ENCODE measurements around the gene DQX1. TPM values are rescaled to one million over a fixed set of nuclear protein-coding genes. Genes with fewer than 3 reads are reported as not detected.

DQX1 gene
- total RNA-seq, 6 experiments from 2014 or later, result 0.14 to 0.40 TPM; not detected in 4

DNA sequence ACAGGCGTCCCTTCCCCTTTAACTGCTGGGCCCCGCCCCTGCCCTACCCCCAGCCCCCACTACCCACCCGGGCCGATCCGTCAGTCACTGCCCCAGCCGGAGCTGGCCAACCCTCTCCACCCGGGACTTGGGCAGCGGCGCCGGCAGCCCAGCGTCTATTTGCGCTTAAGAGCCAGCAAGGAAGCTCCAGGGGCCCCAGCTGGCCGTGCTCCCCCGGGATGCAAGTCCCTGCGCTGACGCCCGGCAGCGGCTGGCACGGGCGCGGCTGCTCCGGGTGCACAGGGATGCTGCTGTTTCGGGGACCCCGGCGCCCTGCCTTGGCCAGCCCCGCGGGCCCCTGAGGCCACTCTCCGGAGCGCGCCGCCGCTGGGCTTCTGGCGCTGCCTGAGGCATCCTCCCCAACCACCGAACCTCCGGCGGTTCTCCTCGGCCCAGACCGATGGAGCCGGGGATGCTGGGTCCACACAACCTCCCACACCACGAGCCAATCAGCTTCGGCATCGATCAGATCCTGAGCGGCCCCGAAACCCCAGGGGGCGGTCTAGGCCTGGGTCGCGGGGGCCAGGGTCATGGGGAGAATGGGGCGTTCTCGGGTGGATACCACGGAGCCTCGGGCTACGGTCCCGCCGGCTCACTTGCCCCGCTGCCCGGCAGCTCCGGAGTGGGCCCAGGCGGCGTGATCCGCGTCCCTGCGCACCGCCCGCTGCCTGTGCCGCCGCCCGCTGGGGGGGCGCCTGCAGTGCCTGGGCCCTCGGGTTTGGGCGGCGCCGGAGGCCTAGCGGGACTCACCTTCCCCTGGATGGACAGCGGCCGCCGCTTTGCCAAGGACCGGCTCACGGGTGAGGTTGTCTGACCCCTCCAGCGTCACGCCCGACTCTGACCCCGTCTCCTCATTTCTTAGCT lies 11.4 kb downstream of the DQX1 start, which contains the start of gene TLX2:
TLX2 (plus strand) TSS at position 83 of the 903 bp plus-strand sequence; CDS start at position 440, 357 bp downstream.
- TF ChIP-seq, protein P1, sequence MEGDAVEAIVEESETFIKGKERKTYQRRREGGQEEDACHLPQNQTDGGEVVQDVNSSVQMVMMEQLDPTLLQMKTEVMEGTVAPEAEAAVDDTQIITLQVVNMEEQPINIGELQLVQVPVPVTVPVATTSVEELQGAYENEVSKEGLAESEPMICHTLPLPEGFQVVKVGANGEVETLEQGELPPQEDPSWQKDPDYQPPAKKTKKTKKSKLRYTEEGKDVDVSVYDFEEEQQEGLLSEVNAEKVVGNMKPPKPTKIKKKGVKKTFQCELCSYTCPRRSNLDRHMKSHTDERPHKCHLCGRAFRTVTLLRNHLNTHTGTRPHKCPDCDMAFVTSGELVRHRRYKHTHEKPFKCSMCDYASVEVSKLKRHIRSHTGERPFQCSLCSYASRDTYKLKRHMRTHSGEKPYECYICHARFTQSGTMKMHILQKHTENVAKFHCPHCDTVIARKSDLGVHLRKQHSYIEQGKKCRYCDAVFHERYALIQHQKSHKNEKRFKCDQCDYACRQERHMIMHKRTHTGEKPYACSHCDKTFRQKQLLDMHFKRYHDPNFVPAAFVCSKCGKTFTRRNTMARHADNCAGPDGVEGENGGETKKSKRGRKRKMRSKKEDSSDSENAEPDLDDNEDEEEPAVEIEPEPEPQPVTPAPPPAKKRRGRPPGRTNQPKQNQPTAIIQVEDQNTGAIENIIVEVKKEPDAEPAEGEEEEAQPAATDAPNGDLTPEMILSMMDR (IDR thresholded peaks at IDR 0.05), result no peak
- Mint-ChIP-seq H3K4me3 (peak within 1 kb of the TSS; percentile 38; the same call in 1 of the 2 replicates), H3K27me3 (ENCODE audit: insufficient read depth) (peaks cover 46% of the 10 kb centered on the region)

DNA sequence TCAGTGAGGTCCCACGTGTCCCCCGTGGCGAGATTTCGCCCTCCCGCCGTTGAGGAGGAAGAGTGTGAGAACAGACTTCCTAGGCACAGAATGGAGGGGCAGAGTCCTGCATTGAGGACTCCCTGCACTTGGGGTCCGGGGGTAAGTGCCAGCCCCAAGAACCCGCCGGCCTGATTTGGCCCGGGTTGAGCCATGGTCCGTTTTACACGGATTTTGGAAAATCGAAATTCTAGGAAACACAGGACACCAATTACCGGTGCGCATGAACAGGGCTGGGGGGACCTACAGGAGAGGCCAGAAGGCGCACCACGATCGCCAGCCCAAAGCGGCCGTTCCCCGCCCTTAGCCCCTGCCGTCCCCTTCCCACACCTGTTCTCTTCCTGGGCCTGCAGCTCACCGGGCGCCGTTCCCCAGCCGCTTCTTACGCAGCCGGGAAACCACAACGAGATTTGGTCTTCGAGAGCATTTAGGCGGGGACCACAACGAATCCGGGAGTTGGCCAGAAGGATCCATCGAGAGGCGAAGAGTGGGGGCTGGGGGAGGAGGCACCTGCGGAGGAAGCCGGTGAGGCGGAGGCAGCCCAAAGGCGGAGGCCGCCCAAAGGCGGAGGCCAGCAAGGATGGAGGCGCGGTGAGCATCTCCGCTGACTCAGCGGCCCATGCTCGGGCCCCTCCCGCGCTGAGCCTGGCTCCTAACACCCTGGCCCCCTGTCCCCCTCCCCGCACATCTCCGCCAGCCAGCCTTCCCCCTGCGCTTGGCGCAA lies 12.2 kb downstream of the DQX1 start:
- DNase-seq, result no peak
- H3K9me3 Mint-ChIP-seq, result no peaks in the 10 kb centered on the region
- H3K36me3 Mint-ChIP-seq (ENCODE audit: low read depth), result peaks cover 5% of the 10 kb centered on the region; the same call in 1 of the 2 replicates
- peak overlapping the region; percentile 38; the same call in 1 of the 2 replicates for H3K4me3 Mint-ChIP-seq
- TF ChIP-seq, protein P1 (IDR thresholded peaks at IDR 0.05), result no peak
- peaks cover 17% of the 10 kb centered on the region for H3K4me1 Mint-ChIP-seq (ENCODE audit: low read depth)
- H3K27me3 Mint-ChIP-seq (ENCODE audit: insufficient read depth), result peaks cover 42% of the 10 kb centered on the region
- H3K27ac Mint-ChIP-seq, result no peak overlapping the region

More for the DNA sequence above, 11.4 kb downstream of the DQX1 start, which contains the start of gene TLX2:
- Mint-ChIP-seq H3K27ac (no peak within 1 kb of the TSS), H3K36me3 (ENCODE audit: low read depth) (peaks cover 5% of the 10 kb centered on the region; the same call in 1 of the 2 replicates), H3K9me3 (no peaks in the 10 kb centered on the region), H3K4me1 (ENCODE audit: low read depth) (peaks cover 15% of the 10 kb centered on the region)
- DNase-seq, result no peak

DNA sequence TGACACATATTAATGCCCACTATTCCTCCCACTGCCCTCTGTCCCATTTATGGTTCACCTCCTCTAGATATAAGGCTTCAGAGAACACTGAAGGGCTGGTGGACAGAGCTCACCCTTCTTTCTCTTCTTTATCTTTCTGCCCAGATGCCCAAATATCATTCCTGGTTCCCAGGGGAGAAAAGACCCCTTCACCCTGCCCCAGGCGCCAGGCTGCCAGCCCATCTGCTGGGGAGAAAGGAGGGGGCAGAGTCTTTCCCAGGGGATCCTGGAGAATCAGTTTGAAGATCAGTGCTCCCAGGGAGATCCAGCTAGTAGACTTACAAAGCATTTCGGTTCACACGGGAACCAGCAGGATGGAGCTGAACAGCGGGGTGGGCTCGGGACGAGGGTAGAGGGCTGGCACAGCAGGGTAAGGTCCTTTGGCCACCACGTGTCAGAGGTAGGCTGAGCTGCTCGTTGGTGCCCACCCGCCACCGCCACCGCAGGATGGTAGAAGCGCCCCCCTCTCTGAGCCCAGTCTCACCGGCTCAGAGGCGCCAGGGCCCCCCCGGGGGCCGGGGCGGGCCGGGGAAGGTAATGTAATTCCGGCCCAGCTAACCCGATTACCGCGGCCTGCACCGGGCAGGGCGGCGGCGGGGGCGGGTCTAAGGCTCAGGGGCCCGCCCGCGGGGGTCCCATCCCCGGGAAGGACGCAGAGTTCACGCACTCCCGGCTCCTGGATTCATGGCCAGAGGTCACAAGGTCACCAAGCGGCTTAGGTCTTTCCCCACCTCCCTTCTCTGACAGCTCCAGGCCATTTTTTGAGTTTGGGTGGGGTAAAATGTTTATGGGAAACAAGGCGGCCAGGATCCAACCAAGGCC lies 13.1 kb downstream of the DQX1 start:
- H3K4me3 Mint-ChIP-seq, result no peak overlapping the region
- DNase-seq, result no peak
- H3K9me3 Mint-ChIP-seq, result no peaks in the 10 kb centered on the region
- H3K27me3 Mint-ChIP-seq (ENCODE audit: insufficient read depth), result peaks cover 42% of the 10 kb centered on the region
- TF ChIP-seq, protein P1 (IDR thresholded peaks at IDR 0.05), result no peak
- H3K4me1 Mint-ChIP-seq (ENCODE audit: low read depth), result peaks cover 25% of the 10 kb centered on the region
- peaks cover 5% of the 10 kb centered on the region; the same call in 1 of the 2 replicates for H3K36me3 Mint-ChIP-seq (ENCODE audit: low read depth)
- no peak overlapping the region for H3K27ac Mint-ChIP-seq

DNA sequence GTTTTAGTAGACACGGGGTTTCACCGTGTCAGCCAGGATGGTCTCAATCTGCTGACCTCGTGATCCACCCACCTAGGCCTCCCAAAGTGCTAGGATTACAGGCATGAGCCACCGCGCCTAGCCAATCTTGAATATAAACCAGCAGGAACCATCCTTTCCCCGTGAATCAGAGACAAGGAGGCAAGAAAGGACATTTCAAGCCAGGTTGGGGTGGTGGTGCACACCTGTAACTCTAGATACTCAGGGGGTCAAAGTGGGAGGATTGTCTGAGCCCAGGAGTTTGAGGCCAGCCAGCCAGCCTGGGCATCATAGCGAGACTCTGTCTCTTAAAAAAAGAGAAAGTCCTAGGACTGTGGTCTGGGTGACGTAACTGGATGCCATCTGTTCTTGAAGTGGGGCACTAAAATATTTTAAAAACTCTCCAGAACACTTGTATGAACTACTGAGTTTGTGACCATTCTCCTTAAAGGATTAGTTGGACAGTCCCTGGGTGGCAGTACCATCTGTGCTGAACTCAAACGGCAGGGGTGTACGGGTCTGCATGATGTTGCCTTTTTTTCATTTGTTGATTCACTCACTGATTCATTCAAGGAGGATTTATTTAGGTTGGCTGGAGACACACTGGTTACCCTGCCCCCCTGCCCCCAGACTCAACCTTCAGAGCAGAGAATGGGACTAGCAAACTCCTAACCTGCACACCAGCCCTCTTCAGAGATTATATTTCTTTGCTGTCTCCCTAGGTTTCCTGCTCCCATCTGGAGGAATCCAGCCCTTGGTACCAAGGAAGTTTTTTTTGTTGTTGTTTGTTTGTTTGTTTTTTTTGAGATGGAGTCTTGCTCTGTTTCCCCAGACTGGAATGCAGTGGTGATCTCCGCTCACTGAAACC lies 14.7 kb downstream of the DQX1 start:
- no peak for DNase-seq
- peaks cover 6% of the 10 kb centered on the region for H3K36me3 Mint-ChIP-seq (ENCODE audit: low read depth)
- TF ChIP-seq, protein P1 (IDR thresholded peaks at IDR 0.05), result no peak
- peaks cover 33% of the 10 kb centered on the region for H3K4me1 Mint-ChIP-seq (ENCODE audit: low read depth)
- no peaks in the 10 kb centered on the region for H3K9me3 Mint-ChIP-seq
- H3K27ac Mint-ChIP-seq, result no peak overlapping the region
- H3K4me3 Mint-ChIP-seq, result no peak overlapping the region; the same call in 1 of the 2 replicates
- peaks cover 29% of the 10 kb centered on the region for H3K27me3 Mint-ChIP-seq (ENCODE audit: insufficient read depth)
